IMR-90 (cell line): ENCODE data around the gene PSD2. TPM values are rescaled to one million over a fixed set of nuclear protein-coding genes. Genes with fewer than 3 reads are reported as not detected.

Source experiments
- ATAC-seq: fragments of 200-7000 bp; cut with Tn5 transposase; 2 replicates; pipeline ENCODE4 v1.9.1; 2020; ENCODE audit warnings: low read depth, mild to moderate bottlenecking, moderate library complexity
- BruUV-seq: library from RNA; stranded (reverse); fragments of 400-500 nt; replicated peaks from 2 replicates; lab custom pipeline; 2021; lab: Mats Ljungman, UMichigan
- CTCF ChIA-PET: fragments of 300-600 bp; formaldehyde crosslinking; extraction: SDS; loops from one replicate; lab custom pipeline; 2021; ENCODE audit warnings: antibody characterized with exemption; lab: Yijun Ruan, JAX
- POLR2A ChIA-PET: fragments of 300-600 bp; sonication (Branson Sonifier 250); formaldehyde crosslinking; loops from one replicate; lab custom pipeline; 2022; ENCODE audit warnings: antibody characterized with exemption; ENCODE audit not compliant: unreplicated experiment; lab: Charles Lee
- DNase-seq: peaks from one replicate; pipeline ENCODE4 v3.0.0; 2013
- H2AFZ ChIP-seq: replicated peaks from 2 replicates; pipeline ENCODE3; 2013; ENCODE audit warnings: low read length, mild to moderate bottlenecking; ENCODE audit not compliant: poor library complexity
- H2AK5ac ChIP-seq: 2 replicates; pipeline ENCODE4 v1.6.1; 2013; ENCODE audit warnings: low read depth, low read length, inconsistent platforms
- H2AK9ac ChIP-seq: replicated peaks from 2 replicates; pipeline ENCODE3; 2013; ENCODE audit warnings: mild to moderate bottlenecking, low read depth, low read length, moderate library complexity; ENCODE audit not compliant: poor library complexity
- H2BK120ac ChIP-seq: 2 replicates; pipeline ENCODE4 v1.6.1; 2013; ENCODE audit warnings: low read depth, low read length, inconsistent platforms
- H2BK15ac ChIP-seq: 3 replicates; pipeline ENCODE4 v1.6.1; 2013; ENCODE audit warnings: low read depth, low read length, inconsistent platforms
- H2BK20ac ChIP-seq: 2 replicates; pipeline ENCODE4 v1.6.1; 2013; ENCODE audit warnings: low read depth, mild to moderate bottlenecking, inconsistent platforms, low read length, moderate library complexity
- H2BK5ac ChIP-seq: 2 replicates; pipeline ENCODE4 v1.6.1; 2013; ENCODE audit warnings: mild to moderate bottlenecking, low read depth, low read length, inconsistent platforms; ENCODE audit not compliant: poor library complexity, severe bottlenecking
- H3K14ac ChIP-seq: replicated peaks from 2 replicates; pipeline ENCODE4 v1.6.1; 2013; ENCODE audit warnings: low read depth, low read length, inconsistent platforms
- H3K18ac ChIP-seq: 2 replicates; pipeline ENCODE4 v1.6.1; 2013; ENCODE audit warnings: low read depth, low read length, control low read depth
- H3K23ac ChIP-seq: 2 replicates; pipeline ENCODE4 v1.6.1; 2013; ENCODE audit warnings: low read depth, low read length, inconsistent platforms
- H3K27ac ChIP-seq: 2 replicates; pipeline ENCODE4 v1.5.1; 2013; ENCODE audit warnings: mild to moderate bottlenecking, control low read depth, low read length; ENCODE audit not compliant: insufficient read depth
- H3K27me3 ChIP-seq: 2 replicates; pipeline ENCODE4 v1.6.1; 2013; ENCODE audit warnings: low read length; ENCODE audit not compliant: control insufficient read depth, insufficient read depth
- H3K36me3 ChIP-seq: 2 replicates; pipeline ENCODE4 v1.6.1; 2013; ENCODE audit warnings: low read length, mixed read lengths; ENCODE audit not compliant: control insufficient read depth, insufficient read depth
- H3K4ac ChIP-seq: 2 replicates; pipeline ENCODE4 v1.6.1; 2013; ENCODE audit warnings: low read depth, low read length, inconsistent platforms
- H3K4me1 ChIP-seq: 2 replicates; pipeline ENCODE4 v1.6.1; 2013; ENCODE audit warnings: low read length, mixed read lengths; ENCODE audit not compliant: control insufficient read depth, insufficient read depth
- H3K4me2 ChIP-seq: 2 replicates; pipeline ENCODE4 v1.6.1; 2013; ENCODE audit warnings: low read depth, mild to moderate bottlenecking, control low read depth, low read length, moderate library complexity
- H3K4me3 ChIP-seq: 2 replicates; pipeline ENCODE4 v1.5.1; 2013; ENCODE audit warnings: low read depth, mild to moderate bottlenecking, control low read depth, low read length, moderate library complexity; ENCODE audit not compliant: insufficient read depth
- H3K56ac ChIP-seq: 2 replicates; pipeline ENCODE4 v1.6.1; 2013; ENCODE audit warnings: low read length, inconsistent platforms; ENCODE audit not compliant: insufficient read depth; ENCODE audit errors: extremely low read depth
- H3K79me1 ChIP-seq, 2 experiments: 2 replicates each; pipeline ENCODE4 v1.6.1; 2013; ENCODE audit warnings: low read length in 2 of 2, inconsistent platforms in 1 of 2, low read depth in 1 of 2
- H3K9ac ChIP-seq: 2 replicates; pipeline ENCODE4 v1.6.1; 2013; ENCODE audit warnings: low read depth, low read length, control low read depth
- H3K9me1 ChIP-seq: 2 replicates; pipeline ENCODE4 v1.6.1; 2013; ENCODE audit warnings: low read length, inconsistent platforms; ENCODE audit not compliant: insufficient read depth
- H3K9me3 ChIP-seq: 2 replicates; pipeline ENCODE4 v1.6.1; 2013; ENCODE audit warnings: low read length; ENCODE audit not compliant: control insufficient read depth, insufficient read depth
- H4K20me1 ChIP-seq: 2 replicates; pipeline ENCODE4 v1.6.1; 2013; ENCODE audit warnings: low read length, inconsistent platforms; ENCODE audit not compliant: insufficient read depth
- H4K5ac ChIP-seq: 2 replicates; pipeline ENCODE4 v1.6.1; 2013; ENCODE audit warnings: mild to moderate bottlenecking, low read depth, low read length, control low read depth
- H4K8ac ChIP-seq, 2 experiments: 2 replicates each; pipeline ENCODE4 v1.6.1; 2013; ENCODE audit warnings: low read depth in 2 of 2, low read length in 2 of 2, control low read depth in 1 of 2, inconsistent platforms in 1 of 2
- H4K91ac ChIP-seq: 2 replicates; pipeline ENCODE4 v1.6.1; 2013; ENCODE audit warnings: low read depth, low read length, inconsistent platforms; ENCODE audit not compliant: insufficient read depth
- CTCF ChIP-seq: conservative IDR thresholded peaks from 2 replicates; pipeline ENCODE4 v1.5.1; 2012; ENCODE audit warnings: mild to moderate bottlenecking, low read depth, low read length, improper control_type of control experiment
- POLR2A ChIP-seq: IDR thresholded peaks from 2 replicates; pipeline ENCODE4 v1.6.1; 2012; ENCODE audit warnings: mild to moderate bottlenecking, low read depth, low read length
- RAD21 ChIP-seq: IDR thresholded peaks from 2 replicates; pipeline ENCODE4 v1.6.1; 2012; ENCODE audit warnings: low read length, improper control_type of control experiment
- RFX5 ChIP-seq: IDR thresholded peaks from 2 replicates; pipeline ENCODE4 v1.8.0; 2012; ENCODE audit warnings: low read depth, mild to moderate bottlenecking, low read length, moderate library complexity
- WGBS, 2 experiments: methylation state at CpG; one replicate each; pipeline versions ENCODE4 v1.1.5 to v1.1.7; 2013; ENCODE audit warnings: missing lambda C conversion rate in 2 of 2; ENCODE audit not compliant: insufficient read length in 1 of 2; ENCODE audit errors: extremely low coverage in 2 of 2; 5-methylcytosine and 5-hydroxymethylcytosine counted together
- dilution Hi-C: fragments of 300-500 bp; cut with HindIII; formaldehyde crosslinking; loops from one replicate; pipeline ENCODE4 v1.14.3; 2018; ENCODE audit warnings: low sequenced_read_pairs; ENCODE audit not compliant: unreplicated experiment
- in situ Hi-C: fragments of 300-500 bp; cut with MboI; formaldehyde crosslinking; loops from 3 replicates; pipeline ENCODE4 v1.14.3; 2019; ENCODE audit warnings: low sequenced_read_pairs, inconsistent platforms, mixed read lengths
- intact Hi-C: fragments of 100-400 bp; cut with micrococcal nuclease; formaldehyde crosslinking; loops from 2 replicates; pipeline ENCODE4 v1.10.0; 2022
- polyA plus RNA-seq, 3 experiments: library from polyadenylated mRNA; depleted of rRNA; stranded (reverse); fragments of >200 nt; gene quantifications; 2 replicates each; pipeline ENCODE4 v1.2.3, GENCODE V29; 2012; ENCODE audit warnings: low replicate concordance in 1 of 3
- total RNA-seq: library from RNA; depleted of rRNA; stranded (reverse); fragments of >200 nt; gene quantifications from 2 replicates; pipeline ENCODE4 v1.2.3, GENCODE V29; 2012

PSD2 gene
- total and polyA plus RNA-seq, 2 of the 4 experiments (the other 2 are of a cell fraction) = 0.05 TPM; not detected in 1

- H3K27ac ChIP-seq = no peak overlapping the region
- ChIA-PET POLR2A (no interaction called here), CTCF (no interaction called here)
- no peak overlapping the region for H4K91ac ChIP-seq
- H2BK120ac ChIP-seq = no peak overlapping the region
- TF ChIP-seq RAD21 = no peak
- no peak for TF ChIP-seq RFX5
- no peak for TF ChIP-seq CTCF
- no peak for TF ChIP-seq POLR2A
- H3K9ac ChIP-seq = no peak overlapping the region
- ATAC-seq (no peak), DNase-seq (no peak)
- no peaks in the 10 kb centered on the region for H3K9me3 ChIP-seq
- no peaks in the 10 kb centered on the region for H3K4me1 ChIP-seq
- no peak overlapping the region for H2AK5ac ChIP-seq
- no peak overlapping the region for H4K5ac ChIP-seq
- no peak overlapping the region for H4K8ac ChIP-seq
- no peaks in the 10 kb centered on the region for H3K79me1 ChIP-seq
- H4K20me1 ChIP-seq = no peaks in the 10 kb centered on the region
- no peak overlapping the region for H3K14ac ChIP-seq
- no peak overlapping the region for H2AFZ ChIP-seq
- no peak overlapping the region for H2AK9ac ChIP-seq
- H2BK20ac ChIP-seq = no peak overlapping the region
- no TSS peak for BruUV-seq
- no peak overlapping the region for H3K4me2 ChIP-seq
- no peaks in the 10 kb centered on the region for H3K36me3 ChIP-seq
- dilution Hi-C loops (no loop called here), in situ Hi-C loops (loop anchor here (5.0 to 25.0 kb wide), 4 partner anchors 52 to 572 kb away; partner anchors contain the start of gene SLC4A9), intact Hi-C loops (no loop called here)
- no peak overlapping the region for H3K4ac ChIP-seq
- H3K27me3 ChIP-seq = peaks cover 38% of the 10 kb centered on the region
- H3K23ac ChIP-seq = no peak overlapping the region
- WGBS, 2 experiments = 79% methylated on average over 5 of the region's 12 CpGs; no CpG with 5 or more reads in 1 of the 2 experiments
- H2BK5ac ChIP-seq = no peak overlapping the region
- no peaks in the 10 kb centered on the region for H3K9me1 ChIP-seq
- no peak overlapping the region for H3K56ac ChIP-seq
- H3K4me3 ChIP-seq = no peak overlapping the region
- H2BK15ac ChIP-seq = no peak overlapping the region
- H3K18ac ChIP-seq = no peak overlapping the region
Measured at GRCh38 chr5:139789845-139790189, 5.8 kb upstream of the PSD2 start.
